HEK293 (cell line): Measurements from ENCODE around the gene KIAA1328.

Experiments used
- CTCF ChIA-PET: fragments of 350-600 bp; formaldehyde crosslinking; extraction: SDS; loops from one replicate; lab custom pipeline; 2021; ENCODE audit warnings: antibody characterized with exemption; lab: Yijun Ruan, JAX
- POLR2A ChIA-PET: fragments of 300-600 bp; formaldehyde crosslinking; extraction: SDS; loops from one replicate; lab custom pipeline; 2020; ENCODE audit warnings: antibody characterized with exemption, inconsistent platforms; lab: Yijun Ruan, JAX
- H3K27ac ChIP-seq: fragments of 200-500 bp; sonication (Bioruptor generic); 2 replicates; pipeline ENCODE4 v1.5.1; 2014; ENCODE audit warnings: low read depth, low read length, control low read depth, inconsistent platforms; ENCODE audit errors: extremely low read depth
- H3K36me3 ChIP-seq, 2 experiments: fragments of 200-500 bp in 1 of 2; sonication (Bioruptor generic) in 1 of 2; 1 replicate in 1 of 2; 2 replicates in 1 of 2; pipeline ENCODE4 v1.5.1; 2014 to 2017; ENCODE audit warnings: inconsistent platforms in 2 of 2, low read length in 2 of 2; ENCODE audit not compliant: control insufficient read depth in 2 of 2, insufficient read depth in 1 of 2
- H3K4me1 ChIP-seq: fragments of 200-500 bp; sonication (Bioruptor generic); 2 replicates; pipeline ENCODE4 v1.5.1; 2014; ENCODE audit warnings: mild to moderate bottlenecking, low read length, inconsistent platforms; ENCODE audit not compliant: control insufficient read depth, insufficient read depth
- H3K4me3 ChIP-seq: 2 replicates; pipeline ENCODE4 v1.5.1; 2011; ENCODE audit warnings: low read depth, mild to moderate bottlenecking, control low read depth, low read length, moderate library complexity
- H3K9me3 ChIP-seq: fragments of 200-500 bp; sonication (Bioruptor generic); 2 replicates; pipeline ENCODE4 v1.5.1; 2014; ENCODE audit warnings: low read depth, low read length, inconsistent platforms; ENCODE audit not compliant: control insufficient read depth, insufficient read depth
- KLF10 ChIP-seq: fragments of 450-650 bp; IDR thresholded peaks from 2 replicates; pipeline ENCODE4 v1.5.1; 2018; ENCODE audit warnings: missing biosample characterization, mild to moderate bottlenecking, missing genetic modification characterization
- KLF9 ChIP-seq: fragments of 450-650 bp; formaldehyde crosslinking; IDR thresholded peaks from 2 replicates; pipeline ENCODE4 v1.5.1; 2016; ENCODE audit warnings: missing biosample characterization, missing genetic modification characterization, low read depth
- MEIS1 ChIP-seq: sonication (generic); formaldehyde crosslinking; IDR thresholded peaks from 2 replicates; pipeline ENCODE4 v1.8.1; 2022; ENCODE audit warnings: missing genetic modification reagents, mild to moderate bottlenecking, borderline replicate concordance
- MYNN ChIP-seq: fragments of 450-650 bp; formaldehyde crosslinking; IDR thresholded peaks from 2 replicates; pipeline ENCODE4 v1.5.1; 2016; ENCODE audit warnings: missing biosample characterization, missing genetic modification characterization, borderline replicate concordance
- TCF7L2 ChIP-seq: IDR thresholded peaks from 2 replicates; pipeline ENCODE4 v1.6.1; 2011; ENCODE audit warnings: low read depth, mild to moderate bottlenecking, inconsistent platforms, low read length, moderate library complexity, borderline replicate concordance
- ZBTB8A ChIP-seq: fragments of 450-650 bp; formaldehyde crosslinking; IDR thresholded peaks from 2 replicates; pipeline ENCODE4 v1.5.1; 2016; ENCODE audit warnings: missing biosample characterization, missing genetic modification characterization
- ZFP3 ChIP-seq: fragments of 450-650 bp; formaldehyde crosslinking; IDR thresholded peaks from 2 replicates; pipeline ENCODE4 v1.5.1; 2016; ENCODE audit warnings: low read depth, missing biosample characterization, missing genetic modification characterization
- ZFP41 ChIP-seq: fragments of 450-650 bp; formaldehyde crosslinking; IDR thresholded peaks from 2 replicates; pipeline ENCODE4 v1.5.1; 2016; ENCODE audit warnings: missing biosample characterization, missing genetic modification characterization, borderline replicate concordance
- ZNF121 ChIP-seq: fragments of 450-650 bp; formaldehyde crosslinking; IDR thresholded peaks from 2 replicates; pipeline ENCODE4 v1.5.1; 2016; ENCODE audit warnings: missing biosample characterization, missing genetic modification characterization
- ZNF146 ChIP-seq: fragments of 450-650 bp; formaldehyde crosslinking; IDR thresholded peaks from 2 replicates; pipeline ENCODE4 v1.5.1; 2016; ENCODE audit warnings: missing biosample characterization, missing genetic modification characterization
- ZNF221 ChIP-seq: fragments of 450-650 bp; formaldehyde crosslinking; IDR thresholded peaks from 2 replicates; pipeline ENCODE4 v1.5.1; 2017; ENCODE audit warnings: missing biosample characterization, missing genetic modification characterization, borderline replicate concordance
- ZNF571 ChIP-seq: fragments of 450-650 bp; formaldehyde crosslinking; IDR thresholded peaks from 2 replicates; pipeline ENCODE4 v1.5.0; 2017; ENCODE audit warnings: missing biosample characterization, missing genetic modification characterization
- ZNF610 ChIP-seq: fragments of 450-650 bp; formaldehyde crosslinking; IDR thresholded peaks from 2 replicates; pipeline ENCODE4 v1.5.1; 2016; ENCODE audit warnings: missing biosample characterization, missing genetic modification characterization, borderline replicate concordance
- ZNF658 ChIP-seq: fragments of 450-650 bp; formaldehyde crosslinking; IDR thresholded peaks from 2 replicates; pipeline ENCODE4; 2016; ENCODE audit warnings: missing biosample characterization, missing genetic modification characterization
- ZNF704 ChIP-seq: fragments of 450-650 bp; formaldehyde crosslinking; IDR thresholded peaks from 2 replicates; pipeline ENCODE4 v1.5.1; 2016; ENCODE audit warnings: missing biosample characterization, missing genetic modification characterization
- ZNF792 ChIP-seq: fragments of 450-650 bp; formaldehyde crosslinking; IDR thresholded peaks from 2 replicates; pipeline ENCODE4 v1.5.1; 2016; ENCODE audit warnings: missing biosample characterization, missing genetic modification characterization
- ZSCAN16 ChIP-seq: fragments of 450-650 bp; formaldehyde crosslinking; IDR thresholded peaks from 2 replicates; pipeline ENCODE4 v1.5.1; 2016; ENCODE audit warnings: missing biosample characterization, missing genetic modification characterization
- TF ChIP-seq, protein P1 (sequence below): fragments of 450-650 bp; formaldehyde crosslinking; IDR thresholded peaks from 2 replicates; pipeline ENCODE4 v1.5.1; 2016; ENCODE audit warnings: missing biosample characterization, missing genetic modification characterization
- TF ChIP-seq, protein P2 (sequence below): fragments of 450-650 bp; formaldehyde crosslinking; IDR thresholded peaks from 2 replicates; pipeline ENCODE4 v1.5.1; 2016; ENCODE audit warnings: missing biosample characterization, missing genetic modification characterization

The KIAA1328 gene

DNA sequence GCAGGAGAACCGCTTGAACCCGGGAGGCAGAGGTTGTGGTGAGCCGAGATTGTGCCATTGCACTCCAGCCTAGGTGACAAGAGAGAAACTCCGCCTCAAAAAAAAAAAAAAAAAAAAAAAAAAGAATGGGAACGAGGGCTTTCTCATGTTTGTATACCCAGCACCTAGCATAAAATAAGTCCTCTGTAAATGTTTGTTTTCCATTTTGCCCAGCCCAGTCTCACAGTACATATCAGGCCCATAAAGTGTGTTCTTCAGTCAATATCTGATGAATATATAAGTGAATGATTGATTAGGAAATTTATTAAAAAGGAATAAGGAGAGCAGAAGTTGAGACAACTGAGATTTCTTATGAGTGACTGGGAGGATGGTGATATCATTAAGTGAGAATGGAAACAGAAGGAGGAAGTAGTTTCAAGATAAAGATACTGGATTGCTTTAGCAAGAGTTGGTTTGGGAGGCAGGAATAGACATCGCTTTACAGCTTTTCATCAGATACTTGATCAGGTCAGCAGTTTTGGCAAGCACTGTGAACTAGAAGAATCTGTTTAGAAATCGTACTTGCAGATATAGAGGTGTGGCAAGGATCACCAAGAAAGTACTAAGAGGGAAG lies 327.5 kb downstream of the KIAA1328 start:
- ChIA-PET CTCF (no interaction called here), POLR2A (no interaction called here)
- H3K36me3 ChIP-seq: no peaks in the 10 kb centered on the region
- TF ChIP-seq ZNF146 (tag by site-specific recombination): no peak
- TF ChIP-seq MEIS1: no peak
- TF ChIP-seq ZNF221 (tag by site-specific recombination): no peak
- TF ChIP-seq ZFP3 (tag by site-specific recombination): no peak
- no peak for TF ChIP-seq ZNF610 (tag by site-specific recombination)
- TF ChIP-seq KLF9 (tag by site-specific recombination): no peak
- TF ChIP-seq ZBTB8A (tag by site-specific recombination): no peak
- no peak for TF ChIP-seq ZNF792 (tag by site-specific recombination)
- TF ChIP-seq KLF10: no peak
- TF ChIP-seq, protein P1, sequence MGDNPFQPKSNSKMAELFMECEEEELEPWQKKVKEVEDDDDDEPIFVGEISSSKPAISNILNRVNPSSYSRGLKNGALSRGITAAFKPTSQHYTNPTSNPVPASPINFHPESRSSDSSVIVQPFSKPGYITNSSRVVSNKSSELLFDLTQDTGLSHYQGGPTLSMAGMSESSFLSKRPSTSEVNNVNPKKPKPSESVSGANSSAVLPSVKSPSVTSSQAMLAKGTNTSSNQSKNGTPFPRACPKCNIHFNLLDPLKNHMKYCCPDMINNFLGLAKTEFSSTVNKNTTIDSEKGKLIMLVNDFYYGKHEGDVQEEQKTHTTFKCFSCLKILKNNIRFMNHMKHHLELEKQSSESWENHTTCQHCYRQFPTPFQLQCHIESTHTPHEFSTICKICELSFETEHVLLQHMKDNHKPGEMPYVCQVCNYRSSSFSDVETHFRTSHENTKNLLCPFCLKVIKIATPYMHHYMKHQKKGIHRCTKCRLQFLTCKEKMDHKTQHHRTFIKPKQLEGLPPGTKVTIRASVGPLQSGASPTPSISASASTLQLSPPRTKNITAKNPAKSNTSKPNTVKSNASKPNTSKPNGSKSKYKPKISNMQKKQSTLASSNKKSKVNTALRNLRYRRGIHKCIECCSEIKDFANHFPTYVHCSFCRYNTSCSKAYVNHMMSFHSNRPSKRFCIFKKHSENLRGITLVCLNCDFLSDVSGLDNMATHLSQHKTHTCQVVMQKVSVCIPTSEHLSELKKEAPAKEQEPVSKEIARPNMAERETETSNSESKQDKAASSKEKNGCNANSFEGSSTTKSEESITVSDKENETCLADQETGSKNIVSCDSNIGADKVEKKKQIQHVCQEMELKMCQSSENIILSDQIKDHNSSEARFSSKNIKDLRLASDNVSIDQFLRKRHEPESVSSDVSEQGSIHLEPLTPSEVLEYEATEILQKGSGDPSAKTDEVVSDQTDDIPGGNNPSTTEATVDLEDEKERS (tag by site-specific recombination): no peak
- no peak for TF ChIP-seq MYNN (tag by site-specific recombination)
- TF ChIP-seq ZNF658 (tag by site-specific recombination): no peak
- no peak for TF ChIP-seq ZNF704 (tag by site-specific recombination)
- TF ChIP-seq TCF7L2: no peak
- TF ChIP-seq ZFP41 (tag by site-specific recombination): no peak
- TF ChIP-seq ZNF121: no peak
- H3K4me3 ChIP-seq: no peak overlapping the region
- no peaks in the 10 kb centered on the region for H3K9me3 ChIP-seq
- no peak overlapping the region for H3K27ac ChIP-seq
- no peaks in the 10 kb centered on the region for H3K4me1 ChIP-seq

- no peak overlapping the region for H3K4me3 ChIP-seq
- no peak overlapping the region for H3K27ac ChIP-seq
- TF ChIP-seq, protein P2, sequence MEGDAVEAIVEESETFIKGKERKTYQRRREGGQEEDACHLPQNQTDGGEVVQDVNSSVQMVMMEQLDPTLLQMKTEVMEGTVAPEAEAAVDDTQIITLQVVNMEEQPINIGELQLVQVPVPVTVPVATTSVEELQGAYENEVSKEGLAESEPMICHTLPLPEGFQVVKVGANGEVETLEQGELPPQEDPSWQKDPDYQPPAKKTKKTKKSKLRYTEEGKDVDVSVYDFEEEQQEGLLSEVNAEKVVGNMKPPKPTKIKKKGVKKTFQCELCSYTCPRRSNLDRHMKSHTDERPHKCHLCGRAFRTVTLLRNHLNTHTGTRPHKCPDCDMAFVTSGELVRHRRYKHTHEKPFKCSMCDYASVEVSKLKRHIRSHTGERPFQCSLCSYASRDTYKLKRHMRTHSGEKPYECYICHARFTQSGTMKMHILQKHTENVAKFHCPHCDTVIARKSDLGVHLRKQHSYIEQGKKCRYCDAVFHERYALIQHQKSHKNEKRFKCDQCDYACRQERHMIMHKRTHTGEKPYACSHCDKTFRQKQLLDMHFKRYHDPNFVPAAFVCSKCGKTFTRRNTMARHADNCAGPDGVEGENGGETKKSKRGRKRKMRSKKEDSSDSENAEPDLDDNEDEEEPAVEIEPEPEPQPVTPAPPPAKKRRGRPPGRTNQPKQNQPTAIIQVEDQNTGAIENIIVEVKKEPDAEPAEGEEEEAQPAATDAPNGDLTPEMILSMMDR: no peak
- TF ChIP-seq ZNF571 (tag by site-specific recombination): no peak
- TF ChIP-seq, protein P1 (tag by site-specific recombination): no peak
- TF ChIP-seq ZSCAN16 (tag by site-specific recombination): no peak
- TF ChIP-seq, all 188 proteins: peak for 0
- H3K9me3 ChIP-seq: no peaks in the 10 kb centered on the region
- ChIA-PET POLR2A (no interaction called here), CTCF (no interaction called here)
- H3K36me3 ChIP-seq: no peaks in the 10 kb centered on the region
- H3K4me1 ChIP-seq: no peaks in the 10 kb centered on the region
Observed at GRCh38 chr18:37160038-37160820, 331.3 kb downstream of the KIAA1328 start.
